H9 (cell line): ENCODE results near the gene CFAP45. TPM values are rescaled to one million over a fixed set of nuclear protein-coding genes. Genes with fewer than 3 reads are reported as not detected.

Experiments
- DNase-seq: peaks from one replicate; pipeline ENCODE4 v3.0.0-alpha.2; 2017
- H2AFZ ChIP-seq: one replicate; pipeline ENCODE4 v1.6.1; 2013; ENCODE audit warnings: mild to moderate bottlenecking, low read length, control low read depth, moderate library complexity
- H2AK5ac ChIP-seq: 2 replicates; pipeline ENCODE4 v1.6.1; 2013; ENCODE audit warnings: low read length, control low read depth, mixed read lengths; ENCODE audit not compliant: insufficient read length
- H2BK120ac ChIP-seq: one replicate; pipeline ENCODE4 v1.6.1; 2013; ENCODE audit warnings: low read depth, mild to moderate bottlenecking, low read length, control low read depth, inconsistent platforms; ENCODE audit not compliant: poor library complexity, severe bottlenecking
- H2BK12ac ChIP-seq: 2 replicates; pipeline ENCODE4 v1.6.1; 2013; ENCODE audit warnings: low read length, control low read depth, mixed read lengths, low read depth; ENCODE audit not compliant: insufficient read length
- H2BK15ac ChIP-seq: 2 replicates; pipeline ENCODE4 v1.6.1; 2013; ENCODE audit warnings: low read depth, low read length, control low read depth
- H2BK20ac ChIP-seq: one replicate; pipeline ENCODE4 v1.6.1; 2013; ENCODE audit warnings: low read depth, mild to moderate bottlenecking, low read length, control low read depth, inconsistent platforms; ENCODE audit not compliant: poor library complexity, severe bottlenecking
- H2BK5ac ChIP-seq: 2 replicates; pipeline ENCODE4 v1.6.1; 2013; ENCODE audit warnings: low read length, control low read depth, mixed read lengths; ENCODE audit not compliant: insufficient read length
- H3K14ac ChIP-seq: 2 replicates; pipeline ENCODE4 v1.6.1; 2013; ENCODE audit warnings: low read length, control low read depth; ENCODE audit not compliant: insufficient read depth
- H3K18ac ChIP-seq: 2 replicates; pipeline ENCODE4 v1.6.1; 2013; ENCODE audit warnings: low read depth, mild to moderate bottlenecking, mixed read lengths, low read length, control low read depth; ENCODE audit not compliant: insufficient read length
- H3K23ac ChIP-seq: 2 replicates; pipeline ENCODE4 v1.6.1; 2013; ENCODE audit warnings: low read length, control low read depth, mixed read lengths, low read depth; ENCODE audit not compliant: insufficient read length
- H3K23me2 ChIP-seq: 2 replicates; pipeline ENCODE4 v1.6.1; 2013; ENCODE audit warnings: low read depth, mild to moderate bottlenecking, mixed read lengths, low read length, control low read depth; ENCODE audit not compliant: insufficient read length, poor library complexity, severe bottlenecking
- H3K27ac ChIP-seq: 2 replicates; pipeline ENCODE4 v1.5.1; 2013; ENCODE audit warnings: low read length, control low read depth, mixed read lengths, low read depth; ENCODE audit not compliant: insufficient read length
- H3K27me3 ChIP-seq: 2 replicates; pipeline ENCODE4 v1.6.1; 2013; ENCODE audit warnings: low read length, control low read depth, inconsistent platforms; ENCODE audit not compliant: insufficient read depth
- H3K4ac ChIP-seq: 2 replicates; pipeline ENCODE4 v1.6.1; 2013; ENCODE audit warnings: low read depth, mild to moderate bottlenecking, control low read depth, inconsistent platforms, low read length, moderate library complexity
- H3K4me1 ChIP-seq: 2 replicates; pipeline ENCODE4 v1.6.1; 2013; ENCODE audit warnings: low read length, control low read depth, inconsistent platforms; ENCODE audit not compliant: insufficient read depth
- H3K4me2 ChIP-seq: 2 replicates; pipeline ENCODE4 v1.6.1; 2013; ENCODE audit warnings: low read length, control low read depth, mixed read lengths; ENCODE audit not compliant: insufficient read length, insufficient read depth
- H3K56ac ChIP-seq: 2 replicates; pipeline ENCODE4 v1.6.1; 2013; ENCODE audit warnings: low read depth, mild to moderate bottlenecking, mixed read lengths, low read length, control low read depth; ENCODE audit not compliant: insufficient read length
- H3K79me1 ChIP-seq: 2 replicates; pipeline ENCODE4 v1.6.1; 2013; ENCODE audit warnings: low read depth, mild to moderate bottlenecking, moderate library complexity, low read length, control low read depth, inconsistent platforms; ENCODE audit not compliant: insufficient read depth, poor library complexity, severe bottlenecking
- H3K79me2 ChIP-seq: 2 replicates; pipeline ENCODE4 v1.6.1; 2013; ENCODE audit warnings: low read length, control low read depth, inconsistent platforms; ENCODE audit not compliant: insufficient read depth
- H3K9ac ChIP-seq: 2 replicates; pipeline ENCODE4 v1.6.1; 2013; ENCODE audit warnings: low read length, control low read depth, mixed read lengths; ENCODE audit not compliant: insufficient read length; ENCODE audit errors: extremely low read depth
- H3K9me3 ChIP-seq: one replicate; pipeline ENCODE4 v1.6.1; 2013; ENCODE audit warnings: low read depth, low read length, inconsistent platforms; ENCODE audit not compliant: control insufficient read depth
- H3T11ph ChIP-seq: one replicate; pipeline ENCODE4 v1.6.1; 2013; ENCODE audit warnings: mild to moderate bottlenecking, low read length, control low read depth, inconsistent platforms
- H4K20me1 ChIP-seq: one replicate; pipeline ENCODE4 v1.6.1; 2013; ENCODE audit not compliant: control insufficient read depth, insufficient read length, insufficient read depth
- H4K5ac ChIP-seq: 2 replicates; pipeline ENCODE4 v1.6.1; 2013; ENCODE audit warnings: low read depth, mild to moderate bottlenecking, mixed read lengths, low read length, control low read depth; ENCODE audit not compliant: insufficient read length
- H4K8ac ChIP-seq: replicated peaks from 2 replicates; pipeline ENCODE4 v1.6.1; 2013; ENCODE audit warnings: low read length, control low read depth, mixed read lengths, low read depth; ENCODE audit not compliant: insufficient read length
- H4K91ac ChIP-seq: 2 replicates; pipeline ENCODE4 v1.6.1; 2013; ENCODE audit warnings: low read depth, mild to moderate bottlenecking, moderate library complexity, mixed read lengths, low read length, control low read depth; ENCODE audit not compliant: insufficient read length
- H3K27ac Mint-ChIP-seq, 3 experiments: 2 replicates in 2 of 3; 3 replicates in 1 of 3; pipeline ENCODE4 v1.8.0; 2020 to 2021; ENCODE audit warnings: mixed read lengths in 3 of 3, mild to moderate bottlenecking in 1 of 3, moderate library complexity in 1 of 3
- H3K27me3 Mint-ChIP-seq: 2 replicates; pipeline ENCODE4 v1.8.0; 2021; ENCODE audit warnings: low read depth, mild to moderate bottlenecking, moderate library complexity, mixed read lengths
- H3K36me3 Mint-ChIP-seq, 3 experiments: 2 replicates in 2 of 3; 3 replicates in 1 of 3; pipeline ENCODE4 v1.8.0; 2020 to 2021; ENCODE audit warnings: low read depth in 3 of 3, mixed read lengths in 3 of 3; ENCODE audit not compliant: insufficient read depth in 1 of 3
- H3K4me1 Mint-ChIP-seq, 2 experiments: 2 replicates each; pipeline ENCODE4 v1.8.0; 2020; ENCODE audit warnings: mixed read lengths in 2 of 2
- H3K4me3 Mint-ChIP-seq, 2 experiments: 2 replicates in 1 of 2; 3 replicates in 1 of 2; pipeline ENCODE4 v1.8.0; 2020 to 2021; ENCODE audit warnings: mild to moderate bottlenecking in 2 of 2, mixed read lengths in 2 of 2, moderate library complexity in 1 of 2
- H3K9me3 Mint-ChIP-seq, 2 experiments: 2 replicates in 1 of 2; 3 replicates in 1 of 2; pipeline ENCODE4 v1.8.0; 2020; ENCODE audit warnings: mild to moderate bottlenecking in 2 of 2, mixed read lengths in 2 of 2, moderate library complexity in 1 of 2
- WGBS: extraction: QIAGEN DNeasy Blood & Tissue Kit; methylation state at CpG from one replicate; pipeline ENCODE4 v1.1.7; 2013; ENCODE audit warnings: missing lambda C conversion rate, low lambda C conversion rate, mixed read lengths; ENCODE audit not compliant: insufficient read length; ENCODE audit errors: extremely low coverage; 5-methylcytosine and 5-hydroxymethylcytosine counted together
- total RNA-seq: library from RNA; stranded (reverse); gene quantifications from 2 replicates; pipeline ENCODE4 v1.2.1, GENCODE V29; 2021
- TF ChIP-seq, protein P1 (sequence below): fragments of 200-600 bp; sonication (generic); conservative IDR thresholded peaks from 3 replicates; pipeline ENCODE4 v1.8.0; 2021; ENCODE audit warnings: antibody characterized with exemption, mild to moderate bottlenecking

Gene CFAP45
- total RNA-seq, 1 experiment from 2014 or later = 0.85 TPM

DNA sequence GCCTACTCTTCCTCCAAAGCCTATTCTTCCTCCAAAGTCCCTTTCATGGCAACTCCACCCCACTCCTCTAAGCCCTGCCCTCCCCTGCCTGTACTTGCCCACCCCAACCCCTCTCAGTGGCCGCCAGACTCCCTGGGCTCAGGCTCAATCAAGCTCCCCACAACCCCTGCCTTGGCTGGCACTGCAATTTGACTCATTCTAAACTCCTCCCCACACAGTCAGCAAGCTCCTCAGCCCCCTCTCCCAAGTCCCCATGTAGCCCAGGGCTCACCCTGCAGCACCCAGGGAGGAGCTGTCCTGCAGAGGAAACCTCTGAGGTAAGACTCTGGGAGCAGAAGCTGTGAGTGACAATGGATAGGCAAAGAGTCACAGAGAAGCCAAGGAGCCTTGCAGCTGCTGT lies 33.9 kb downstream of the CFAP45 start:
- H3K9ac ChIP-seq = no peak overlapping the region
- no peak overlapping the region for H3K4me2 ChIP-seq
- H3K79me2 ChIP-seq = no peaks in the 10 kb centered on the region
- H4K91ac ChIP-seq = no peak overlapping the region
- TF ChIP-seq, protein P1, sequence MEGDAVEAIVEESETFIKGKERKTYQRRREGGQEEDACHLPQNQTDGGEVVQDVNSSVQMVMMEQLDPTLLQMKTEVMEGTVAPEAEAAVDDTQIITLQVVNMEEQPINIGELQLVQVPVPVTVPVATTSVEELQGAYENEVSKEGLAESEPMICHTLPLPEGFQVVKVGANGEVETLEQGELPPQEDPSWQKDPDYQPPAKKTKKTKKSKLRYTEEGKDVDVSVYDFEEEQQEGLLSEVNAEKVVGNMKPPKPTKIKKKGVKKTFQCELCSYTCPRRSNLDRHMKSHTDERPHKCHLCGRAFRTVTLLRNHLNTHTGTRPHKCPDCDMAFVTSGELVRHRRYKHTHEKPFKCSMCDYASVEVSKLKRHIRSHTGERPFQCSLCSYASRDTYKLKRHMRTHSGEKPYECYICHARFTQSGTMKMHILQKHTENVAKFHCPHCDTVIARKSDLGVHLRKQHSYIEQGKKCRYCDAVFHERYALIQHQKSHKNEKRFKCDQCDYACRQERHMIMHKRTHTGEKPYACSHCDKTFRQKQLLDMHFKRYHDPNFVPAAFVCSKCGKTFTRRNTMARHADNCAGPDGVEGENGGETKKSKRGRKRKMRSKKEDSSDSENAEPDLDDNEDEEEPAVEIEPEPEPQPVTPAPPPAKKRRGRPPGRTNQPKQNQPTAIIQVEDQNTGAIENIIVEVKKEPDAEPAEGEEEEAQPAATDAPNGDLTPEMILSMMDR = no peak
- H3K27ac ChIP-seq = no peak overlapping the region
- no peak overlapping the region for H2BK15ac ChIP-seq
- no peak overlapping the region for H3K23ac ChIP-seq
- H3K4me1 ChIP-seq = no peaks in the 10 kb centered on the region
- H3K18ac ChIP-seq = no peak overlapping the region
- H2AK5ac ChIP-seq = no peak overlapping the region
- H3K23me2 ChIP-seq = no peaks in the 10 kb centered on the region
- Mint-ChIP-seq H3K4me1 (peaks cover 23 to 34% of the 10 kb centered on the region in 2 experiments), H3K36me3 (no peaks in the 10 kb centered on the region), H3K27me3 (peaks cover 21% of the 10 kb centered on the region), H3K9me3 (no peaks in the 10 kb centered on the region), H3K4me3 (no peak overlapping the region), H3K27ac (no peak overlapping the region)
- H2BK120ac ChIP-seq = no peak overlapping the region
- H3K27me3 ChIP-seq = no peaks in the 10 kb centered on the region
- WGBS = no CpG with 5 or more reads among the region's 1 CpG
- H4K20me1 ChIP-seq = peaks cover 2% of the 10 kb centered on the region
- no peak overlapping the region for H3K14ac ChIP-seq
- no peak for DNase-seq
- H3K56ac ChIP-seq = no peak overlapping the region
- H3K9me3 ChIP-seq = no peaks in the 10 kb centered on the region
- no peaks in the 10 kb centered on the region for H3K79me1 ChIP-seq
- no peak overlapping the region for H4K5ac ChIP-seq
- no peak overlapping the region for H4K8ac ChIP-seq
- H2BK5ac ChIP-seq = no peak overlapping the region
- H2BK20ac ChIP-seq = no peak overlapping the region
- no peak overlapping the region for H2BK12ac ChIP-seq
- H3K4ac ChIP-seq = no peak overlapping the region
- no peak overlapping the region for H2AFZ ChIP-seq
- no peak overlapping the region for H3T11ph ChIP-seq
